Glomerular visceral epithelial cell (primary cell): ENCODE measurements around the gene MAST4.
A peak's percentile ranks its signal among the peaks of the same experiment; 100 is the strongest.

Experiments used
- DNase-seq: peaks from one replicate; pipeline ENCODE4 v3.0.0-alpha.2; 2016; ENCODE audit errors: extremely low spot score

MAST4 gene

GRCh38 chr5:67019065-67019845 lies 423.1 kb downstream of the MAST4 start:
- DNase-seq = no peak

GRCh38 chr5:67020096-67020615 lies 424.0 kb downstream of the MAST4 start:
- DNase-seq = no peak

GRCh38 chr5:67021031-67021430 lies 424.8 kb downstream of the MAST4 start:
- DNase-seq = no peak

- DNase-seq = no peak
Observed at GRCh38 chr5:67021521-67021920, 425.3 kb downstream of the MAST4 start.

GRCh38 chr5:67021962-67022361 lies 425.8 kb downstream of the MAST4 start:
- no peak for DNase-seq

- DNase-seq = no peak
Observed at GRCh38 chr5:67025457-67025856, 429.3 kb downstream of the MAST4 start.

DNA sequence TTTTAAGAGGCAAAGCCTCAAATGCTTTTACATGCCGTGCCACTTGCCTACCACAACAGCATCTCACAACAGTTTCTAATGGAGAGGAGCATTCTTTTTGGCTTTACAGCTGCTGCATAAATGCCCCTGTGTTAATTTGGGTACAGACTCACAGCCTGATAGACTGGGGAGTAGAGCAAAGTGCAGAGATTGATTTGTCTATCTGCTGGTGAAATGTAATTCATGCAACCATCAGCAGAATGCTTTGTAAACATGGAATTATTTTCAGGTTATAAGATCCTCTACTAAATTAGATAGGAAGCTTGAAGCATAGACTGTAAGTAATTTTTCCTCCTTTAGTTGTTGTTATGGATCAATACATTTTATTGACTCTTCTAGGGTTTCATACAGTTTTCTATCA lies 430.1 kb downstream of the MAST4 start:
- no peak for DNase-seq

DNA sequence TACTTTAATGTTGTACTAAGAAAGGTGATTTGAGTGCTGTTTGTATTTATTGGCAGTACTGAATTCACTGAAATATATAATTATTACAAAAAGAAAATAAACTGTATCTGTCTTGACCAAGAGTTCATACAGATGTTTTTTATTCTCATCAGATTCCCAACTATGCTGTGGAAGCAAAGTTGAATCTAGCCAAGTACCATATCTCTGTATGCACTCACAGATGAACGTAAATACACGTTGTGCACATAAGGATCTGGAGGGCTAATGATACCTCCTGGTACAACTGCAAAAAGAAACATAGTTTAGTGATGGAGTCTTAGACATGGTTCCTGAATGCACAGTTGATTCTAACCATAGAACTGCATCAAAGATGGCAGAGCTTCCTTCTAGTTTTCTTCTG lies 431.0 kb downstream of the MAST4 start:
- DNase-seq = no peak

GRCh38 chr5:67028371-67028770 lies 432.2 kb downstream of the MAST4 start:
- no peak for DNase-seq

DNA sequence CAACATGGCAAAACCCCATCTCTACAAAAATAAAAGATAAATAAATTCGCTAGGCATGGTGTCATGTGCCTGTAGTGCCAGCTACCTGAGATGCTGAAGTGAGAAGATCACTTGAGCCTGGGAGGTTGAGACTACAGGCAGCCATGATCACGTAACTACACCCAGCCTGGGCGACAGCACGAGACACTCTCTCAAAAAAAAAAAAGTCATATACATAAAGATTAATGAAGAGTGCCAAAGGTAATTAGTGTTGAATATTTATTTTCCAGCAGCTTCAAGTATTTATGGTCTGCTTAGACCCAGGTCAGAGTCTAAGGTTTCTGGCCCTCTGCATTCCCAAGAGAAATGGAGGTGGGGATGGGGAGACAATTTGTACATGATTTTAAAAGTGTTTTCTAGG lies 432.7 kb downstream of the MAST4 start:
- no peak for DNase-seq

DNA sequence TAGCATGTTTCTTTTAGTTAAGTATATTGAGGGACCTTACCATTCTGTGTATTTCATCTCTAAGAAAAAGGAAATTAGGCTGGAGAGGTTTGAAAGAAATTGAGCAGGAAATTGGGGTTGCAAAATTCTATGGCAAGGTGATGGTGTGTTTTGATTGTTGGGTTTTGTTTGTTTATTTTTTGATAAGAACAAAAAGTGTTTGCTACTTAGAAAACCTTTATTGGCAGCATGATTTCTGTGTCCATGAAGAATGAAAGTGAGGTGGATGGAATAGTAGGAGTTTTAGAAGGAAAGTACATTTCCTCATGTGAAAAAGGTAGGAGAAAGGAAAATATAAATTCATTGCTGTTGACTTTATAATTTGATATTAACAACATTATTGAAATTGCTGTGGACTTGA lies 433.3 kb downstream of the MAST4 start:
- DNase-seq = no peak

DNA sequence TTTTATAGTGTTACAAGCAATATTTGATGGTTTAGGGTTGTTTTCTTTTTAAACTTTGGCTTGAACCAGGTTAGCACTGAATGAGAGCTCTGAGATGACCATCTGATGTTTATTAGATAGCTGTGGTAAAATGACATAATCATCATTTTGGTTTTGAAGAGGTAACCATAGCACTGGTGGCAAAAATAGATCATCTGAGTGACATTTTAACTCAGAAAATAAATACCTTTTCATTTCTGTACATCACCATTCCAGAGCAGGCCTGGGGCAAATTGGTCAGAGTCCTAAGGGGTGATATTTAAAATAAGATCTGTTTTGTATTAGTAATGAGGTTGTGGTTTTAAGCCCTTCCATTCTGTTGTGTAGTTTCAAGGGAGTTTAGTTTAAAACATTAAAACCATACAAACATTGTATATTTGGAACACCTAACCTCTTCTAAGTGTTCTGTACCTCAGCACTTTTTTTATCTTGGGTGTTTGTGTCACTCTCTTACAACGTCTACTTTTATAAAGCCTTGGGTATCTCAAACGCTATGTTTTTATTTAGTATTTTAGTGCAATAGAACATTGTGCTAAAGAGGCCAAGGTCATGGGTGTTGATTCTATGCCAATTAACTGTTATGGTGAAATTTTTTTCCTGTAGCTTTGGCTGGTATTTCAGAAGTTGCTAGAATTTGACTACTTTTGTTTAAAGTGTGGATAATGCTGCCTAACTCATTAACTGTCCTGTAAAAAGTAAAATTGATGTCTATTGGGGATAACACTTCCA lies 434.3 kb downstream of the MAST4 start:
- peak; percentile 40 for DNase-seq

DNA sequence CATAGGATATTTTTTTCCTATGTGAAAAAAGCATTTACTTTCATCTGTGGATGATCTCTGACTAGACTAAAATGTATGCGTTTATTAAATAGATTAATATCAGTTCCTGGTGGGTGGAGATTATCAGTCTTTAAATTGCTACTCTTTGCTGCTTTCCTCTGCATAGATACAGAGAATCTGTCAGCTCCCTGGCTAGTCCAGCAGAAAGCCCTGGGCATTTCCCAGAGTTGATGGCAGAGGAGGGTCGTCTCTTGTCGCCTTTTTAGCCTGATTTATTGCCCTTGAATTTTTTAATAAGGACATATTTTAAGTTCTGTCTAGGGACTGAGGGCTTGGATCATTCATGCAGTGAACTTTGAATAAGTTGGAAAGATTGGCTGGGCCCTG lies 434.9 kb downstream of the MAST4 start:
- no peak for DNase-seq

- DNase-seq = no peak
Observed at GRCh38 chr5:67031692-67032091, 435.5 kb downstream of the MAST4 start.

DNA sequence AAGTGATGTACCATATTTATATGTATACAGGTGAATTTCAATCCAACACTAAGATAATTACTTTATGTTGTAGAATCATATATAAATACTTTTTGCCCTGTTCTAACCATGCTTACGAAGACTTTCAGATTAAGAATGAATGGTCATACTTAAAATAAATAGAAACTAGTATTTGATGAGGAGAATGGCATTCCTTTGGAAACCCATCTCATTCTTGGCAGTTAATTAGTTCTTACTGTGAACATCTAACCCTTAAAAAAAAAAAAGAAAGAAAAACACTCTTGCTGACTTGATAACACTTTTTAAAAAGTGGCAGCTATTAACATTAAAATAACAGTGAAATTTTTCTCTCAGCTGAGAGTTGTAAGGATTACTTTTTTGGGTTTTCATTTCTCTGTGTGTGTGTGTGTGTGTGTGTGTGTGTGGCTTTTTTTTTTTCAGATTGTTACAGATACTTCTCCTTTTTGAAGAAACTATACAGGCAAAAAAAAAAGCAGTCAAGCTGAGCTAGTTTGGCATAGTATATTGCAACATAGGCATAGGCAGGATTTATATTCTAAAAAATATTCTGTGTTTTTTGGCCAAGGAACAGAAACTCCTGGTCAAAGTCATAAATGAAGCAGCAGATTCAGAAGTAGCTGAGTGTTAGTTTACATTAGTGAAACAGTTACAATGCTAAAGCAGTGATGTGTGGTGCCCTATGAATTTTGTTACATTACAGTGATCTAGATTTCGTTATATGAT lies 436.9 kb downstream of the MAST4 start:
- DNase-seq = no peak

DNA sequence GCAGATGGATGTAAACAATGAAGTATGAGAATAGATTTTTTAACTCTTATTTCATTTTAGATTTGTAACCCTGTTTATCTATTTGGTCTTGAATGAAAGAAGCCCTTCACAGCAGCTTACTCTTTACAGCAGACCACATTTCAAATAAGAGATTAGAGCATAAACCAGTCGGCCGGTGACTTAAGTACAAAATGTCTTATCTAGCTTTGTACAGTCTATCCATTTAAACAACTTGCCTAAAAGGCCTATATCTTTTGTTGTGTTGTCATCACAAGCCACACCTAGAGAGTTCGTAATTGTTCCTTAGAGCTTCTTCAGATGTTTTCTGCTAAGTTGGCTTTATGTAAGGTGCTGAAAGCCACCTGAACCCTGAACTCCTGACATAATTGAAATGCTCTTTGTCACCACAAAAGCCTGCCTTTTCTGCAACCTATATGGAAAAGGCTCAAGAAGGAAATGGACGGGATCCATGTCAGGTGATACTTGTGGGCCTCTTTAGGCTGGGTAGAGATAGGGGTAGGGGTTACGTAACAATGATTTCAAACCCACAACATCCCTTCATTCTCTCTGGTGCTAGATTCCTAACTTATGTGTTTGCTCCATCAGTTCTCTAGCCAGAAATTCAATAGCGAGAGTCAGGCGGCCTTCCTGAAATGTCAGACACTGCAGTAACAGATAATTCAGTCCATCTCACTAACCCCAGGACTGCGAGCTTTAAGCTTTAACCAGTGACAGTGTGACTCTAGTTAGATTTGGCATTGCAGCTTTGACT lies 437.9 kb downstream of the MAST4 start:
- no peak for DNase-seq

DNA sequence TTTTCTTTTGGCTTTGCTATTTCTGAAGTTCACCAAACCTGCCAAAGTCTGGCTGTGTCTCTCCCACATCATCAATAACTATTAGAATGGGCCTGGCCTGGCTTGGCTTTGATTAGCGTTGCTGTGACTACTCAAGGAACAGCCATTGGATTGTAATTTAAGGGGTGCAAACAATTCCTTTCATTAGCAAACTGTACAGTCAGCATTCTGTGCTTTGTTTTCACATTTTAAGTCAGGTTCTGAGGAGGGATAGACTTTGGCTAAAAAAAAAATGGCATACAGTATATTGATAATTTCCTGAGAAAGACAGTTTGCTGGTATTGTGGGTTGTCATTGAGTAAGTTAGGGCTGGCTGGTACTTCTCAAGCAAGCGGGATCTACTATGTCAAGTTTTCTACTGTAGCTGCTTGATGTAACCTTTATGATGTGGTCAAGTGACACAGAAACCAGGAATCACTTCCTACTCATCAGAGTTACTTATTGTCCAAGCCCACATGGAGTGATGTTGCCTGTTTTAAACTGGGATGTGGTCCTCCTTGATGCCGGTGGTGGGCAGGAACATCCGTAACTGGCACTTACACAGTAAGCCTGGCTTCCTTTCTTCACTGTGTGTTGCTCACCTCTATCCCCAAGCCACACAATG lies 439.0 kb downstream of the MAST4 start:
- peak; percentile 61 for DNase-seq

GRCh38 chr5:67037171-67037570 lies 441.0 kb downstream of the MAST4 start:
- no peak for DNase-seq

DNA sequence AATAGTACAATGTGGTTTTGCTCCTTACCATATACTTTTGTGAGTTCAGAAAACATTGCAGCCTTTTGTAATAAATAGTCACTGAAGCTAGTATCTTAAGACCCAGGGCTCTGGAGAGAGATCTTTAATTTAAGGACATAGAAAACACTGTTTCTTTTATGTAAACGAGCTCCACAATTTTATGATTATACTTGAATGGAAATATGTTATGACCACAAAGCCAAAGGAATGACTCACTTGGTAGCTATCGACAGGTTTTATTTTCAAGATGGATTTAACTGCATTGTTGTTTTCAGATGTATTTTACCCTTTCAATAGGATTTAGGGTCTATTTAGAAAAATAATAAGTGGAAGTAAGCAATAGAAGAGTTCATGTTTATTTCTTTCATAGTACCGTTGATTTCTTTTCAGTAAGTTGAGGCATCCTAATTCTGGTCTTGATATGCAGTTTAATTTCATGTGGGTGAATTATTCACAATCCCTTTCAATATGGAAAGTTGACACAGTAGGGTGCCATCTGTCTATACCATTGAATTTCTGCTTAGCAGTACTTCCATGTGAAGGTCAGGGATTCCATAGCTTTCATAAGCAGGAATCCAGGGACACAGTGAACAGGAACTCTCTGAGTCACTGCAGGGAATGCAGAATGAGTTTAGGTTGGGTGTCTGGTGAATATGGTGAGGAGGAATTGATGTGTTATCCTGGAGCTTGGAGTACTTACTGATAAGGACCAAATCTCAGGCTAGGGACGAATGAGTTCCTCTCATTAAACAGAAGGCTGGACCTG lies 442.8 kb downstream of the MAST4 start:
- DNase-seq = peak; percentile 56
